Thymus (tissue), 2 donors: ENCODE data around the gene FBXO42. TPM values are rescaled to one million over a fixed set of nuclear protein-coding genes. Genes with fewer than 3 reads are reported as not detected.

Experiments
- polyA plus RNA-seq: library from polyadenylated mRNA; stranded (reverse); fragments of 200-250 nt; gene quantifications from one replicate; pipeline ENCODE4 v1.2.3, GENCODE V29; 2013
- total RNA-seq: library from RNA; stranded (reverse); fragments of 120-200 nt; gene quantifications from one replicate; pipeline ENCODE4 v1.2.4, GENCODE V29; 2013
- donor health status: healthy.

The FBXO42 gene
- total and polyA plus RNA-seq, 2 donors: 12.4 to 20.8 TPM

Other genes with a start within 250 kb of the FBXO42 start
- 1.4 TPM for gene EPHA2, start 196.4 kb downstream of the FBXO42 start, total RNA-seq
- gene EPHA2, start 196.4 kb downstream of the FBXO42 start, polyA plus RNA-seq: 6.2 TPM
- gene ARHGEF19, start 139.8 kb downstream of the FBXO42 start, total RNA-seq: 2.2 TPM
- gene ARHGEF19, start 139.8 kb downstream of the FBXO42 start, polyA plus RNA-seq: 9.6 TPM
- gene CPLANE2, start 115.3 kb downstream of the FBXO42 start, total RNA-seq: 4.2 TPM
- 4.0 TPM for gene CPLANE2, start 115.3 kb downstream of the FBXO42 start, polyA plus RNA-seq
- 46.5 TPM for gene SZRD1, start 14.8 kb upstream of the FBXO42 start, total RNA-seq
- gene SZRD1, start 14.8 kb upstream of the FBXO42 start, polyA plus RNA-seq: 50.8 TPM
- not detected for gene SPATA21, start 84.9 kb upstream of the FBXO42 start, total RNA-seq
- gene SPATA21, start 84.9 kb upstream of the FBXO42 start, polyA plus RNA-seq: 0.25 TPM
- 97.7 TPM for gene NECAP2, start 88.2 kb upstream of the FBXO42 start, total RNA-seq
- 91.7 TPM for gene NECAP2, start 88.2 kb upstream of the FBXO42 start, polyA plus RNA-seq
- 17,380 TPM for gene RNU1-1, start 161.8 kb upstream of the FBXO42 start, total RNA-seq
- gene RNU1-1, start 161.8 kb upstream of the FBXO42 start, polyA plus RNA-seq: not detected